Endothelial cell of umbilical vein (primary cell): ENCODE data around the gene MAGI1.

ENCODE experiments used
- EZH2 ChIP-seq: IDR thresholded peaks from 2 replicates; pipeline ENCODE4 v1.6.1; 2012; ENCODE audit warnings: borderline replicate concordance, low read depth, mild to moderate bottlenecking, moderate library complexity, low read length, inconsistent platforms; ENCODE audit not compliant: severe bottlenecking
- FOS ChIP-seq: IDR thresholded peaks from 2 replicates; pipeline ENCODE4 v1.6.1; 2011; ENCODE audit warnings: mild to moderate bottlenecking, low read length, moderate library complexity, borderline replicate concordance; ENCODE audit not compliant: insufficient read depth
- MYC ChIP-seq: IDR thresholded peaks from one replicate; pipeline ENCODE4 v1.6.1; 2011; ENCODE audit warnings: mild to moderate bottlenecking, low read depth, low read length
- POLR2A ChIP-seq: IDR thresholded peaks from 2 replicates; pipeline ENCODE4 v1.6.1; 2012; ENCODE audit warnings: low read depth, mild to moderate bottlenecking, control low read depth, low read length
- POLR2AphosphoS5 ChIP-seq: IDR thresholded peaks from 2 replicates; pipeline ENCODE4 v1.6.1; 2012; ENCODE audit warnings: low read depth, mild to moderate bottlenecking, control low read depth, low read length, moderate library complexity; ENCODE audit not compliant: insufficient read depth
- TF ChIP-seq, protein P1 (sequence below), 2 donors: IDR thresholded peaks; 1 replicate in 1 of 2; 2 replicates in 1 of 2; pipeline ENCODE4 v1.5.1; 2011; ENCODE audit warnings: low read length in 2 of 2, mild to moderate bottlenecking in 2 of 2, moderate library complexity in 2 of 2, control low read depth in 1 of 2, inconsistent platforms in 1 of 2, low read depth in 1 of 2; ENCODE audit not compliant: insufficient read depth in 1 of 2; ENCODE audit errors: extremely low read depth in 1 of 2
- TF ChIP-seq, protein P2 (sequence below): IDR thresholded peaks from 2 replicates; pipeline ENCODE4 v1.6.1; 2011; ENCODE audit not compliant: insufficient read depth, insufficient read length

DNA sequence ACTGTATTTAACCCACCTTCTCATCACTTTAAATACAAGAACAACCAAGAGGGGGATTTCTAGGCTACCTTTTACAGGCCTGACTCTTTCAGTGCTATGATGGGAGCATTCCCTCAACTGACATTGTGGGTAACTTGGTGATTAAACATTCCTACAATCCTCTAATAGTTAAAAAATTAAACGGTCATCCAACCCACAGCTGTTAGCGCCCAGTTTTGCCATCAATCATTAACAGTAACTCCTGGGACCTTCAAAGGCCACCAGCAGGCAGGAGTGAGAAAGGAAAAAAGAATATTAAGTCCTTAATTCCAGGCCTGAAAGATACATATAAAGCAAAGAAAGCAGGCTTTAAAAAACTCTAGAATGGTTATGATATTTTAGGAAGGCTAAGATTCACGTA lies 512.1 kb downstream of the MAGI1 start:
- TF ChIP-seq EZH2 (no peak), POLR2A (no peak), MYC (no peak), POLR2AphosphoS5 (no peak), FOS (no peak)
- TF ChIP-seq, protein P1, sequence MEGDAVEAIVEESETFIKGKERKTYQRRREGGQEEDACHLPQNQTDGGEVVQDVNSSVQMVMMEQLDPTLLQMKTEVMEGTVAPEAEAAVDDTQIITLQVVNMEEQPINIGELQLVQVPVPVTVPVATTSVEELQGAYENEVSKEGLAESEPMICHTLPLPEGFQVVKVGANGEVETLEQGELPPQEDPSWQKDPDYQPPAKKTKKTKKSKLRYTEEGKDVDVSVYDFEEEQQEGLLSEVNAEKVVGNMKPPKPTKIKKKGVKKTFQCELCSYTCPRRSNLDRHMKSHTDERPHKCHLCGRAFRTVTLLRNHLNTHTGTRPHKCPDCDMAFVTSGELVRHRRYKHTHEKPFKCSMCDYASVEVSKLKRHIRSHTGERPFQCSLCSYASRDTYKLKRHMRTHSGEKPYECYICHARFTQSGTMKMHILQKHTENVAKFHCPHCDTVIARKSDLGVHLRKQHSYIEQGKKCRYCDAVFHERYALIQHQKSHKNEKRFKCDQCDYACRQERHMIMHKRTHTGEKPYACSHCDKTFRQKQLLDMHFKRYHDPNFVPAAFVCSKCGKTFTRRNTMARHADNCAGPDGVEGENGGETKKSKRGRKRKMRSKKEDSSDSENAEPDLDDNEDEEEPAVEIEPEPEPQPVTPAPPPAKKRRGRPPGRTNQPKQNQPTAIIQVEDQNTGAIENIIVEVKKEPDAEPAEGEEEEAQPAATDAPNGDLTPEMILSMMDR (IDR thresholded peaks at IDR 0.05; ENCODE audit: extremely low read depth in 1 of 2, insufficient read depth in 1 of 2, low read depth in 1 of 2, low read length in 2 of 2): no peak
- TF ChIP-seq, protein P2, sequence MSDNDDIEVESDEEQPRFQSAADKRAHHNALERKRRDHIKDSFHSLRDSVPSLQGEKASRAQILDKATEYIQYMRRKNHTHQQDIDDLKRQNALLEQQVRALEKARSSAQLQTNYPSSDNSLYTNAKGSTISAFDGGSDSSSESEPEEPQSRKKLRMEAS: no peak
